ENCODE measurements around the gene VIM. TPM values are rescaled to one million over a fixed set of nuclear protein-coding genes. Genes with fewer than 3 reads are reported as not detected.

VIM gene
- total and polyA plus RNA-seq, 12 donors: 200 to 1,377 (median 723) TPM

DNA sequence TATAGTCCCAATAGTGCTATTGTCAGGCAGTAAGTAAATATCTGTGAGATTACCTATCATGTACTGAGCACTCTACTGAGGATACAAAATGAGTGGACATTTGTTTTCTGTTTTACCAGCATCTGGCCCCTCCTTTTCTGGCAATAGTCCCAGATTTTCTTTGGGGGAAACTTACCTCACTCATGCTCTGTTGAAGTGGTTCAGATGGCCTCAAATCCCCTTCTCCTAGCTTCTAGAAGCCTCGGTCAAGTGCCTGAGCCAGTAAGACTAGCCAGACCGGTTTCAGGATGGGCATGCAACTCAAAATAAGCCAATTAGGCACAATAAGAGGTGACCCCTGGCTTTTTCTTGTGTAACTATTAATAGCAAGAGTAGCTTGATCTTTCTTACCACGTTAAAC, 46.3 kb upstream of the VIM start:
- Histone ChIP-seq H3K36me3 (replicated peaks in 1 of 2) (no peaks in the 10 kb centered on the region), H3K4me3 (no peak overlapping the region), H3K27ac (no peak overlapping the region), H3K4me1 (replicated peaks in 1 of 2) (peaks cover 7% of the 10 kb centered on the region in 2 donors), H3K9me3 (replicated peaks in 1 of 3) (no peaks in the 10 kb centered on the region), H3K27me3 (no peaks in the 10 kb centered on the region)
- DNase-seq: no peak
- 84 to 95% (median 91%) methylated on average over 3 of the region's 3 CpGs for WGBS, 4 donors
- TF ChIP-seq, protein P1, sequence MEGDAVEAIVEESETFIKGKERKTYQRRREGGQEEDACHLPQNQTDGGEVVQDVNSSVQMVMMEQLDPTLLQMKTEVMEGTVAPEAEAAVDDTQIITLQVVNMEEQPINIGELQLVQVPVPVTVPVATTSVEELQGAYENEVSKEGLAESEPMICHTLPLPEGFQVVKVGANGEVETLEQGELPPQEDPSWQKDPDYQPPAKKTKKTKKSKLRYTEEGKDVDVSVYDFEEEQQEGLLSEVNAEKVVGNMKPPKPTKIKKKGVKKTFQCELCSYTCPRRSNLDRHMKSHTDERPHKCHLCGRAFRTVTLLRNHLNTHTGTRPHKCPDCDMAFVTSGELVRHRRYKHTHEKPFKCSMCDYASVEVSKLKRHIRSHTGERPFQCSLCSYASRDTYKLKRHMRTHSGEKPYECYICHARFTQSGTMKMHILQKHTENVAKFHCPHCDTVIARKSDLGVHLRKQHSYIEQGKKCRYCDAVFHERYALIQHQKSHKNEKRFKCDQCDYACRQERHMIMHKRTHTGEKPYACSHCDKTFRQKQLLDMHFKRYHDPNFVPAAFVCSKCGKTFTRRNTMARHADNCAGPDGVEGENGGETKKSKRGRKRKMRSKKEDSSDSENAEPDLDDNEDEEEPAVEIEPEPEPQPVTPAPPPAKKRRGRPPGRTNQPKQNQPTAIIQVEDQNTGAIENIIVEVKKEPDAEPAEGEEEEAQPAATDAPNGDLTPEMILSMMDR (IDR thresholded peaks at IDR 0.05): no peak
- no peak for TF ChIP-seq POLR2A (IDR thresholded peaks at IDR 0.05)
- intact Hi-C loops (cut with DNase I): no loop called here

DNA sequence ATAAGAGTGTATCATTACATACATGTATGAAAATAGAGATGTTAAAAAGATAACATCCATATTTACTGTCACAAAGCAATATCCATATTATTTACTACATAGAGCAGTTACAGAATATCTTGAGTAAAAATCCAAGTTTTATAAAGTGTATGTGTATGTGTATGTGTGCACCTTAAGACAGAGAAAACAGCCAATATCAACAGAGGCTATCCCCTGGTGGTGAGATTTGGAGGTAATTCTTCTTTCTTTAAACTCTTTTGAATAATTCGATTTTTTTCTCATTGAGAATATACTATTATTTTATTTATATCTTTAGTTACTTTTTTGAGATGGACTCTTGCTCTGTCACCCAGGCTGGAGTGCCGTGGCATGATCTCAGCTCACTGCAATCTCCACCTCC, 44.9 kb upstream of the VIM start:
- H3K4me3 ChIP-seq: no peak overlapping the region
- H3K9me3 ChIP-seq (replicated peaks in 1 of 3): no peaks in the 10 kb centered on the region
- H3K27me3 ChIP-seq: no peaks in the 10 kb centered on the region
- no peaks in the 10 kb centered on the region for H3K36me3 ChIP-seq (replicated peaks in 1 of 2)
- TF ChIP-seq, protein P1 (IDR thresholded peaks at IDR 0.05): peak in 2 of 6 experiments; percentile 10 to 17
- no peak for TF ChIP-seq POLR2A (IDR thresholded peaks at IDR 0.05)
- 82 to 98% (median 95%) methylated on average over 2 of the region's 2 CpGs for WGBS, 4 donors
- no peak for DNase-seq
- H3K27ac ChIP-seq: no peak overlapping the region
- H3K4me1 ChIP-seq (replicated peaks in 1 of 2): peaks cover 7% of the 10 kb centered on the region in 2 donors
- intact Hi-C loops (cut with DNase I): no loop called here

DNA sequence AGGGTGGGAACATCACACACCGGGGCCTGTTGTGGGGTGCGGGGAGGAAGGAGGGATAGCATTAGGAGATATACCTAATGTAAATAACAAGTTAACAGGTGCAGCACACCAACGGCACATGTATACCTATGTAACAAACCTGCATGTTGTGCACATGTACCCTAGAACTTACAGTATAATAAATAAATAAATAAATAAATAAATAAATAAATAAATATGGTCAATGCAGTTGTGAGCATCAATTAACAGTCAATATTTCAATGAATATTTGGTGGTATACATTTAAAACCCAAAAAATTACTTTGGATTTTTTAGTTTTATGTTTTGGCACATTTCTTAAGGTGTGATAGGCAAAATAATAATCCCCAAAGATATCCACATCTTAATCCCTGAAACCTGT, 42.2 kb upstream of the VIM start:
- WGBS, 4 donors: 95 to 100% (median 96%) methylated on average over 3 of the region's 3 CpGs
- Histone ChIP-seq H3K27me3 (no peaks in the 10 kb centered on the region), H3K4me3 (no peak overlapping the region), H3K36me3 (replicated peaks in 1 of 2) (no peaks in the 10 kb centered on the region), H3K4me1 (replicated peaks in 1 of 2) (peaks cover 0 to 4% of the 10 kb centered on the region in 2 donors), H3K27ac (no peak overlapping the region), H3K9me3 (replicated peaks in 1 of 3) (no peaks in the 10 kb centered on the region)
- TF ChIP-seq, protein P1 (IDR thresholded peaks at IDR 0.05): no peak
- no peak for TF ChIP-seq POLR2A (IDR thresholded peaks at IDR 0.05)
- no peak for DNase-seq
- intact Hi-C loops (cut with DNase I): no loop called here

DNA sequence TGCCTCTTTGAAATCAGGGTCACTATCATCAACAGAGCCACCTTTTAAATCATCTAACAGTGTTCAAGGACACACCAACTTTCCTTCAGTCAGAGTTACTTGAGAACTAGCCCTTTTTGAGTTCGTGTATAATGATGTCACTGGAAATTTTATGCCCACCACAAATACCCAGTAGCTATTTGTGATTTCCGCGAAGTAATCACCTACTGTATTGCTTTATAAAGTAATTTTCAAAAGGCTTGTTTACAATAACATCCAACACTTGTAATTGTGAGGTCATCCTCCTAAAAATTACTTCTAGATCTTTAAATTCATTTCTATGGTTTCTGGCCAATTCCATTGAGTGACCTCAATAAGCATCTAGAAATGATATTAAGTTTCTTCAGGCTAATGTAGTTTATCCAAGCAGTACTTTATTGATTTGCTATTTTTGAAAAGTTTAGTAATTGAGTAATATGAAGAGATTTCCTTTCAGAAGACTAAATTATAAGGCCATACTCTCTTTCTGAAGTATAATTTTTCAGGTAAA, 39.3 kb upstream of the VIM start:
- H3K9me3 ChIP-seq (replicated peaks in 1 of 3): no peaks in the 10 kb centered on the region
- intact Hi-C loops (cut with DNase I): no loop called here
- no peaks in the 10 kb centered on the region for H3K27me3 ChIP-seq
- H3K36me3 ChIP-seq (replicated peaks in 1 of 2): no peaks in the 10 kb centered on the region
- TF ChIP-seq, protein P1 (IDR thresholded peaks at IDR 0.05): no peak
- no peak for TF ChIP-seq POLR2A (IDR thresholded peaks at IDR 0.05)
- no peak overlapping the region for H3K27ac ChIP-seq
- 75 to 79% (median 77%) methylated on average over 3 of the region's 3 CpGs for WGBS, 4 donors
- DNase-seq: no peak
- peaks cover 0 to 4% of the 10 kb centered on the region in 2 donors for H3K4me1 ChIP-seq (replicated peaks in 1 of 2)
- H3K4me3 ChIP-seq: no peak overlapping the region

Measured in adrenal gland (tissue), 12 donors.